ENCODE measurements around the gene KHNYN. TPM values are rescaled to one million over a fixed set of nuclear protein-coding genes. Genes with fewer than 3 reads are reported as not detected.

The KHNYN gene
- polyA plus RNA-seq, 1 experiment = 19.7 TPM

- no peak overlapping the region for H3K4me3 ChIP-seq (ENCODE audit: low read depth, low read length)
- H3K36me3 ChIP-seq (ENCODE audit: control insufficient read depth, insufficient read depth, low read length) = peaks cover 3% of the 10 kb centered on the region; the same call in 1 of the 2 replicates
- TF ChIP-seq CTCF (IDR thresholded peaks at IDR 0.05; ENCODE audit: insufficient read depth, low read depth, low read length) = no peak
- no peak for DNase-seq (ENCODE audit: low read depth)
- peaks cover 2% of the 10 kb centered on the region; the same call in 1 of the 2 replicates for H3K27me3 ChIP-seq (ENCODE audit: control insufficient read depth, insufficient read depth, low read length)
- ChIA-PET CTCF (interaction anchor here (1.9 to 2.3 kb wide), 2 partner anchors 15 to 89 kb away, joined by 7 to 8 read pairs; no protein-coding TSS in a partner anchor), POLR2A (no interaction called here)
Observed at GRCh38 chr14:24416254-24416931, 13.4 kb upstream of the KHNYN start.

DNA sequence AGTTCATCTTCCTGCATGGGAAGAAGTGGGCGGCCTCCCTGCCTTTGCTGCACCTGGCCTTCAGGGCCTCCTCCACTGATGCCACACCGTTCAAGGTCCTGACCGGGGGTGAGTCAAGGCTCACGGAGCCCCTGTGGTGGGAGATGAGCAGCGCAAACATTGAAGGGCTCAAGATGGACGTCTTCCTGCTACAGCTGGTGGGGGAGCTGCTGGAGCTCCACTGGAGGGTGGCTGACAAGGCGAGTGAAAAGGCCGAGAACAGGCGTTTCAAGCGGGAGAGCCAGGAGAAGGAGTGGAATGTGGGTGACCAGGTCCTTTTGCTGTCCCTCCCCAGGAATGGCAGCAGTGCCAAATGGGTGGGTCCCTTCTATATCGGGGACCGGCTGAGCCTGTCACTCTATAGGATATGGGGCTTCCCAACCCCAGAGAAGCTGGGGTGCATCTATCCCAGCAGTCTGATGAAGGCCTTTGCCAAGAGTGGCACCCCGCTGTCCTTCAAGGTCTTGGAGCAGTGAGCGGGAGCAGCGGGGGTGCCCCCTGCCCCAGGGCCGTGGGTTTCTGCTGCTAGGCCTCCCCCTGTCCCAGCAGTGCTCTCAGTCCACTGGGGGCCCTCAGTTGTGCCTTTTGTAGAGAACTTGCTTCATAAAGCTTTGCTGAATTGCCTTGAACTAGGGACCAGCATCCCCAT, 12.7 kb upstream of the KHNYN start:
- POLR2A ChIA-PET = no interaction called here
- peaks cover 2% of the 10 kb centered on the region; the same call in 1 of the 2 replicates for H3K27me3 ChIP-seq (ENCODE audit: control insufficient read depth, insufficient read depth, low read length)
- peaks cover 3% of the 10 kb centered on the region; the same call in 1 of the 2 replicates for H3K36me3 ChIP-seq (ENCODE audit: control insufficient read depth, insufficient read depth, low read length)
- no peak overlapping the region for H3K4me3 ChIP-seq (ENCODE audit: low read depth, low read length)
- no peak for DNase-seq (ENCODE audit: low read depth)
- no peak for TF ChIP-seq CTCF (IDR thresholded peaks at IDR 0.05; ENCODE audit: insufficient read depth, low read depth, low read length)
- CTCF ChIA-PET = interaction anchor here (1.4 to 2.3 kb wide), 3 partner anchors 15 to 90 kb away, joined by 3 to 8 read pairs (median 7); no protein-coding TSS in a partner anchor

DNA sequence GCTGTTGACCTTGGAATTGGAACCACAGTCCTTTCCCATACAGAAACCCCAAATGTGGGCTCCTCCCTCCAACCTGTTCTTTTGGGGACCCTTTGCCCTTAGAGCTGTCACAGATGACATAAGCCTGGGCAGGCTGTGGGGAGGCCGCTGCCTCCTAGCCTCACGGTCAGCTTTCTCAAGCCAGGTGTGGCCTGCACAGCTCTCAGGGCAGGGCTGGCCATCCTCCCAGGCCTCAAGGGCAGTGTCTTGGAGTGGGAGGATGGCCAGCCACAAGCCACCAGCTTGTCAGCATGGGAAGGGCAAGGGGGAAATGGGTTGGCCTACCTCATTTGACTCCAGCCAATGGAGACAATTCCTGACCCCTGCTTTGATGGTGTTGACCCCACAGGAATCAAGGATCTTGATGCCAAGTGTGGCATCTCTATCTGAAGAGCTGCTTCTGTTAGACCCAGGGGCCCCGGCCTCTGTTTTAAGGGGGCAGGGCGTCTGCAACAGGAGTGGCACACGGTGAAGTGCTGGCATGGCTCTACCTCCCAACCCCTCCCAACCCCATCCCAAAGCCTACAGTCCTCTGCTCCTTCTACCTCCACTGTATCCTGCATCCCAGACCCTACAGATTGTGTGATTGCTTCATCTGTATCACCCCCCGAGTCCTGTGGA, 11.8 kb upstream of the KHNYN start:
- peaks cover 2% of the 10 kb centered on the region; the same call in 1 of the 2 replicates for H3K27me3 ChIP-seq (ENCODE audit: control insufficient read depth, insufficient read depth, low read length)
- CTCF ChIA-PET = interaction anchor here (1.4 to 2.3 kb wide), 7 partner anchors 10 to 91 kb away, joined by 3 to 12 read pairs (median 7); no protein-coding TSS in a partner anchor
- no peak for DNase-seq (ENCODE audit: low read depth)
- H3K4me3 ChIP-seq (ENCODE audit: low read depth, low read length) = no peak overlapping the region
- POLR2A ChIA-PET = interaction anchor here (1.3 kb wide), 1 partner anchor 37 kb away, joined by 3 read pairs; no protein-coding TSS in a partner anchor
- peaks cover 3% of the 10 kb centered on the region; the same call in 1 of the 2 replicates for H3K36me3 ChIP-seq (ENCODE audit: control insufficient read depth, insufficient read depth, low read length)
- no peak for TF ChIP-seq CTCF (IDR thresholded peaks at IDR 0.05; ENCODE audit: insufficient read depth, low read depth, low read length)

DNA sequence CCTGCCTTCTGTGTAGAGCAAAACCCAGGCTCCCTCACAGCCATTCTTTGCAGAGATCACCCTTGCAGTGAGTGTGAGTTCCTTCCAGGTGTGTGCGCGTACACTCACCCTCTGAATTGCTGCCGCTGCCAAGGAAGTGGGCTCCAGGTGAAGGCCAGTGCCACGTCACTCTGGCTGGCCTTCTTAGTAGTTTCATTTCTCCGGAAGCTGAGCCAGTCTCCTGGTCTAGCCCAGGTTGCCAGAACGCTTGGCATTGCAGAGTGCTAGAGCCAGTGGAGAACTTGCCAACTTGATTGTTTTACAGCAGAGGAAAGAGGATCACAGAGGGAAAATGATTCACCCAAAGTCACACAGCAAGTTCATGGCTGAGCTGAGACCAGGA, 11.3 kb upstream of the KHNYN start:
- POLR2A ChIA-PET = interaction anchor here (1.3 kb wide), 1 partner anchor 38 kb away, joined by 3 read pairs; no protein-coding TSS in a partner anchor
- CTCF ChIA-PET = interaction anchor here (0.7 to 2.3 kb wide), 10 partner anchors 9 to 91 kb away, joined by 3 to 12 read pairs (median 7); partner anchors contain the start of genes CBLN3 and KHNYN
- H3K4me3 ChIP-seq (ENCODE audit: low read depth, low read length) = no peak overlapping the region
- TF ChIP-seq CTCF (IDR thresholded peaks at IDR 0.05; ENCODE audit: insufficient read depth, low read depth, low read length) = no peak
- H3K27me3 ChIP-seq (ENCODE audit: control insufficient read depth, insufficient read depth, low read length) = peaks cover 2% of the 10 kb centered on the region; the same call in 1 of the 2 replicates
- H3K36me3 ChIP-seq (ENCODE audit: control insufficient read depth, insufficient read depth, low read length) = peaks cover 3% of the 10 kb centered on the region; the same call in 1 of the 2 replicates
- no peak for DNase-seq (ENCODE audit: low read depth)
